ENCODE results near the gene PP2D1.
A peak's percentile ranks its signal among the peaks of the same experiment; 100 is the strongest.
"Not testable (repeated sequence)": the region's sequence is repeated elsewhere in the genome, so short reads cannot be mapped to it uniquely, and the experiment has no call there.

Gene PP2D1

DNA sequence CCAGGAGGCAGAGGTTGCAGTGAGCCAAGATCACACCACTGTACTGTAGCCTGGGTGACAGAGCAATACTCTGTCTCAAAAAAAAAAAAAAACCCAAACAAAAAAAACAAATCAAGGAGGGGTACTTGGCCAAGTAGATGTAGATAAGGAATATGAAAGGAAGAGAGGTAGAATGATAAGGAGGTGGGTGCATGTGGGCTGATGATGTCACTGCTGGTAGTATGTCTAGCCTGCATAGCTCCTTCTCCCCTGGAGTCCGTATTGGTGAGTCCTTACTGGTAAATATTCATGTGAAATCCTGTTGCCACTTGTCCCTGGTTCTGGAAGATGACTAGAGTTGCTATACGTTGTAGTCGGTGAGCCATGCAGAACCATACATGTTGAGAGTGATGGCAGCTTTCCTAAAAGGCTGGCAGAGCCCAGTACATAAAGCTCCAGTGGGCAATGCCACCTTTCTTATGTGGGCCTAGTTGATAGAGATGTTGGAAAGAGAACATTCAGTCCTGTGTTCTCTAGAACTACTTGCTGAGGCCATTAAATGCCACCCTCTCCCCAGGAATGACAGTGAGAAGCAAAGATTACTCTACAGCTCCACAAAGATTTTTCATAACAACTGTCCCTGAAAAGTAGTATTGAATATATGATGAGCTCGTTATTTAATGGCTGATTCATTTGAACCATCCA is 39.2 kb upstream of the PP2D1 start:
- intact Hi-C loops (cut with DNase I; ENCODE audit: low total_unique reads), result no loop called here
- H3K27me3 ChIP-seq, result no peaks in the 10 kb centered on the region
- TF ChIP-seq, protein P1, sequence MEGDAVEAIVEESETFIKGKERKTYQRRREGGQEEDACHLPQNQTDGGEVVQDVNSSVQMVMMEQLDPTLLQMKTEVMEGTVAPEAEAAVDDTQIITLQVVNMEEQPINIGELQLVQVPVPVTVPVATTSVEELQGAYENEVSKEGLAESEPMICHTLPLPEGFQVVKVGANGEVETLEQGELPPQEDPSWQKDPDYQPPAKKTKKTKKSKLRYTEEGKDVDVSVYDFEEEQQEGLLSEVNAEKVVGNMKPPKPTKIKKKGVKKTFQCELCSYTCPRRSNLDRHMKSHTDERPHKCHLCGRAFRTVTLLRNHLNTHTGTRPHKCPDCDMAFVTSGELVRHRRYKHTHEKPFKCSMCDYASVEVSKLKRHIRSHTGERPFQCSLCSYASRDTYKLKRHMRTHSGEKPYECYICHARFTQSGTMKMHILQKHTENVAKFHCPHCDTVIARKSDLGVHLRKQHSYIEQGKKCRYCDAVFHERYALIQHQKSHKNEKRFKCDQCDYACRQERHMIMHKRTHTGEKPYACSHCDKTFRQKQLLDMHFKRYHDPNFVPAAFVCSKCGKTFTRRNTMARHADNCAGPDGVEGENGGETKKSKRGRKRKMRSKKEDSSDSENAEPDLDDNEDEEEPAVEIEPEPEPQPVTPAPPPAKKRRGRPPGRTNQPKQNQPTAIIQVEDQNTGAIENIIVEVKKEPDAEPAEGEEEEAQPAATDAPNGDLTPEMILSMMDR (IDR thresholded peaks at IDR 0.05), result no peak
- no peak for DNase-seq
- H3K4me1 ChIP-seq, result peaks cover 0 to 52% (median 32%) of the 10 kb centered on the region in 4 donors
- H3K4me3 ChIP-seq, result no peak overlapping the region
- no peak overlapping the region for H3K27ac ChIP-seq
- no peaks in the 10 kb centered on the region for H3K36me3 ChIP-seq
- no peaks in the 10 kb centered on the region for H3K9me3 ChIP-seq

DNA sequence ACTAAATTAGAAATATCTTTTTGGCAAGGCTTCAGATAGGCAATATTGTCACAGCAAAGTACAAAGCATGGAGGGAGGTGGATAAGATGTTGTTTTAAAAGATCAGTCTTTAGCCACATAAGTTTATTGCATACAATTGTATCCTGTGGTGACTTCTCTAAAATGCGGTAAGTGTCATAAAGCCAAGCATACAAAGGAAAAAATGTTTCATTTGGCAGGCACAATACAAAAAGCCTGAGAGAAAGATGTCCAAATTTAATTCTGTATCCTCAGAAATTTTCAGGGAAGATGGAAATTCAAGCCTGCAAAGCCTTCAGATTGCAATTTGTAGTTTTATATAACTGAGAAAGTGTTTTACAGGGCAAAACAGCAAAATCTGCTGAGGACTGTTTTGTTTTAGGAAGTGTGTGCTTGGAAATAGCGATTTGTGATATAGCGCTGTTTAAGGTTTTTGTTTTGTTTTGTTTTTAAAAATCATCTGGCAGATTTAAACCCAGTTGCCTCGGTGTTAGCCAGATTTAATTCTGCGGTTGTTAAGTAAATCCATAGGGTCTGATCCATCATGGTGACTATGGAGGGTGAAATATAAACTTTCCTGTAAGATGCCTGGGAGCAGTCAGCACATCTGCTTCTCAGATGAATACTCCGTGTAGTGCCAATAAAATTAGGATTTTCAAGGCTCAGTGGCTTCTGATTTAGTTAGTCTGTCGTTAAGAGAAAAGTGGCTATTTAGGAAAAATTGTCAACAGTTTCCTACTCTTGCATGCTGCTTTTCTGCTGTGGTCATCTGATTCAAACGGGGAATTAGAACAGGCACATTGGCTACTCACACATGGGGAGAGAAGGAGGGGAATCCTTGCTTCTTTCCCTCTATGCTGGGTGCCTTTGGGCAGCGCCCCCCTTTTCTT is 36.2 kb upstream of the PP2D1 start:
- Histone ChIP-seq H3K27me3 (no peaks in the 10 kb centered on the region), H3K4me1 (peaks cover 0 to 43% (median 28%) of the 10 kb centered on the region in 4 donors), H3K4me3 (peak overlapping the region in 1 of 2 donors; percentile 18), H3K36me3 (no peaks in the 10 kb centered on the region), H3K9me3 (no peaks in the 10 kb centered on the region), H3K27ac (peak overlapping the region; percentile 26 to 39)
- DNase-seq, result no peak
- TF ChIP-seq, protein P1 (IDR thresholded peaks at IDR 0.05), result no peak
- intact Hi-C loops (cut with DNase I; ENCODE audit: low total_unique reads), result loop anchor here (10.0 kb wide), 1 partner anchor 47 kb away; no protein-coding TSS in a partner anchor

DNA sequence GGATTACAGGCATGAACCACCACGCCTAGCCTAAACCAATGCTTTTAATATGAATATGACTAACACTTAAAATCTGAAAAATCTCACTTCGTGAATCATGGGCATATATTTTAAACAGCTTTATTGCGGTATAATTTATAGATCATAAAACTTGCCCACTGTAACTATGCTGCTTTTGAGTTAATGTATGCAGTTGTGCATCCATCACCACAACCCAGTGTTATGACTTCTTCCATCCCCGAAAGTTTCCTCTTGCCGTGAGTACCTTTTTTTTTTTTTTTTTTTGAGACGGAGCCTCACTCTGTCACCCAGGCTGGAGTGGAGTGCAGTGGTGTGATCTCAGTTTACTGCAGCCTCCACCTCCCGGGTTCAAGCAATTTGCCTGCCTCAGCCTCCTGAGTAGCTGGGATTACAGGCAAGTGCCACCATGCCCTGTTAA is 35.3 kb upstream of the PP2D1 start:
- peaks cover 0 to 52% (median 35%) of the 10 kb centered on the region in 4 donors for H3K4me1 ChIP-seq
- H3K4me3 ChIP-seq, result peak overlapping the region in 1 of 2 donors; percentile 18
- no peak for DNase-seq
- H3K27me3 ChIP-seq, result no peaks in the 10 kb centered on the region
- no peaks in the 10 kb centered on the region for H3K36me3 ChIP-seq
- intact Hi-C loops (cut with DNase I; ENCODE audit: low total_unique reads), result loop anchor here (10.0 kb wide), 1 partner anchor 47 kb away; no protein-coding TSS in a partner anchor
- peak overlapping the region; percentile 26 to 39 for H3K27ac ChIP-seq
- TF ChIP-seq, protein P1 (IDR thresholded peaks at IDR 0.05), result no peak
- no peaks in the 10 kb centered on the region for H3K9me3 ChIP-seq

DNA sequence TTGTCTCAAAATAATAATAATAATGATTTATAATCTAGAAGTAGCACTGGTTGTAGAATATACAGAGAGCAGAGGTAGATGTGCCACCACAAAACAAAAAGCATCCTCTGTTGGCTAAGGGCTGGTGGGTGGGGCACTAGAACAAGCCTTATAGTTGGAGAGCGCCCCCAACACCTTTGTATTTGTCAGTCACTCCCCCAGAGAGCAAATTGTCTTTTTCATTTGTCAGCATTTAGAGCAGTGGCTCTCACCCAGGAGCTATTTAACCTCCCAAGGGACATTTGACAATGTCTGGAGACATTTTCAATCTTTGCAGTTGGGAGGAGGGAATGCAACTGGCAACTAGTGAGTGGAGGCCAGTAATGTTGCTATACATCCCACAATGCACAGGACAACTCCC is 34.5 kb upstream of the PP2D1 start:
- DNase-seq, result no peak
- TF ChIP-seq, protein P1 (IDR thresholded peaks at IDR 0.05), result no peak
- intact Hi-C loops (cut with DNase I; ENCODE audit: low total_unique reads), result loop anchor here (10.0 kb wide), 1 partner anchor 48 kb away; no protein-coding TSS in a partner anchor
- Histone ChIP-seq H3K4me3 (no peak overlapping the region), H3K27ac (no peak overlapping the region), H3K9me3 (no peaks in the 10 kb centered on the region), H3K36me3 (no peaks in the 10 kb centered on the region), H3K4me1 (peaks cover 4 to 60% (median 43%) of the 10 kb centered on the region in 4 donors), H3K27me3 (no peaks in the 10 kb centered on the region)

DNA sequence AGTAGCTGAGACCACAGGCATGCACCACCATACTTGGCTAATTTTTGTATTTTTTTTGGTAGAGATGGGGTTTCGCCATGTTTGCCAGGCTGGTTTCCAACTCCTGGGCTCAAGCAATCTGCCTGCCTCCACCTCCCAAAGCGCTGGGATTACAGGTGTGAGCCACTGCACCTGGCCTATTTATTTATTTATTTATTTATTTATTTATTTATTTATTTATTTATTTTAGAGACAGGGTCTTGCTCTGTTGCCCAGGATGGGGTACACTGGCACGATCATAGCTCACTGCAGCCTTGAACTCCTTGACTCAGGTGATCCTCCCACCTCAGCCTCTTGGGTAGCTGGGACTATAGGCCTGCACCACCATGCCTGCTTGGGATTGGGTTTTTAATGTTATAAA is 33.1 kb upstream of the PP2D1 start:
- not testable (repeated sequence) for H3K4me3 ChIP-seq, H3K36me3 ChIP-seq

More for the DNA sequence above, 33.1 kb upstream of the PP2D1 start:
- H3K9me3 ChIP-seq, DNase-seq, H3K27me3 ChIP-seq, H3K27ac ChIP-seq: not testable (repeated sequence)
- peaks cover 4 to 60% (median 43%) of the 10 kb centered on the region in 4 donors for H3K4me1 ChIP-seq
- intact Hi-C loops (cut with DNase I; ENCODE audit: low total_unique reads), result loop anchor here (10.0 kb wide), 1 partner anchor 50 kb away; no protein-coding TSS in a partner anchor
